LoVo (cell line): ENCODE results near the gene RCCD1.
"Not testable (repeated sequence)": the region's sequence is repeated elsewhere in the genome, so short reads cannot be mapped to it uniquely, and the experiment has no call there.

ENCODE experiments used
- DNase-seq: peaks from one replicate; pipeline ENCODE4 v3.0.0-alpha.2; 2016; ENCODE audit warnings: low spot score

The RCCD1 gene

DNA sequence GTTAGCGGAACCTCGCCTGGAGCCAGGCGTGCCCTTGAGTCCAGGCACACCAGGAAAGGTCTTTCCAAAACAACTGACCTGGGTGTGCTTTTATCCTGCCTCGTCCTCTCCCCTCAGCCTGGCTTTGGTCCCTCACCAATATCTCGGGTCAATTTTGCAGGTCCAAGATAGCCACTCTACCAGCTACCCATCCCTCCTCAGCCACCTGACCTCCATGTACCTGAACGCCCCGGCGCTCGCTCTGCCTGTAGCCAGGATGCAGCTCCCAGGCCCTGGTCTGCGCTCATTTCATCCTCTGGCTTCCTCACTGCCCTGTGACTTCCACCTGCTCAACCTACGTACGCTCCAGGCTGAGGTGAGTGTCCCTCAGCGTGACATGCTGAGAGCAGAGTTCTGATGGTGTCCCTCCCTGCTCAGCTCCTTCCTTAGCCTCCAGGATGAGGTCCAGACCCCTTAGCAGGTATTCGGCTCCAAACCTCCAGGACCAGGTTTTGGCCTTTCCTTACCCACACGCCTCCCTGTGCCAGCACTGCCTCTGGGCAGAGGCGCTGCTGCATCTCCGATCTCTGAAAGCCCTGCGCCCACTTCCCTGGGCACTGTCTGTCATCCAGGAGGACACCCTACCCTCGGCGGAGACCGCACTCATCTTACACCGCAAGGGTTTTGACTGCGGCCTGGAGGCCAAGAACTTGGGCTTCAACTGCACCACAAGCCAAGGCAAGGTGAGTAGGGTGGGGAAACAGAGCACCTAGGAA, 36.5 kb upstream of the RCCD1 start:
- no peak for DNase-seq

DNA sequence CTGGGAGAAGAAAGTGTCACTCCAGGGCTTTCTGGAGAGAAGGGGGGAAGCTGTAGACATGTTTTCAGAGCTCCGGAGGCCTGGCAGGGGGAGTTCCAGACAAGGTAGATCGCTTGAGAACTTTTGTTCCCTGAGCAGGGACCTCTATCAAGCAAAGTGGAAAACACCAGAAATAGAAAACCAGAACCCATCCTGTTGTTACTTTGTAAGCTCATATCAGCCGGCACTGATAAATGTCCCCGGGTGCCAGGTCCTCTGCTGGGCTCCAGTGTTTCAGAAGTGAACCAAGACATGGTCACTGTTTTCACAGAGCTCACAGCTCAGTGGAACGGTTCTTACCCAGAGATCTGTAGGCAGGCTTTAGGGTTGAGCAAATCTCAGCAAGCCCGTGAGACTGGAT, 35.8 kb upstream of the RCCD1 start:
- DNase-seq, result no peak

DNA sequence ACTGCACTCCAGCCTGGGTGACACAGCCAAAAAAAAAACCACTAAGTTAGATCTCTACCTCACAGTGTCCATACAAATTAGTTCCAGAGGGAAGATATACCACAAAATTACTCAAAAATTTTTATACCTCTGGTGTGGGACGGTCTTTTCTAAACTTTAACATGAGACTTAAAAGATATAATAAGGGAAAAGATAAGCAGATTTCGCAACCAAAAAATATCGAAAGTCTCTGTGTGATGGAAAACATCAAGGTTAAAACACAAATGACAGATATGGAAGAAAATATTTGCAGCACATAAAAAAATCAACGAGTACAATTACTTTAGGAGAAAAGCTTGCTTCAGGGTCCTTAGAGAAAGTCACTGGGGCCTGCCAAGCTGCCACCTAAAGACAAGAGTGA, 32.8 kb upstream of the RCCD1 start:
- no peak for DNase-seq

DNA sequence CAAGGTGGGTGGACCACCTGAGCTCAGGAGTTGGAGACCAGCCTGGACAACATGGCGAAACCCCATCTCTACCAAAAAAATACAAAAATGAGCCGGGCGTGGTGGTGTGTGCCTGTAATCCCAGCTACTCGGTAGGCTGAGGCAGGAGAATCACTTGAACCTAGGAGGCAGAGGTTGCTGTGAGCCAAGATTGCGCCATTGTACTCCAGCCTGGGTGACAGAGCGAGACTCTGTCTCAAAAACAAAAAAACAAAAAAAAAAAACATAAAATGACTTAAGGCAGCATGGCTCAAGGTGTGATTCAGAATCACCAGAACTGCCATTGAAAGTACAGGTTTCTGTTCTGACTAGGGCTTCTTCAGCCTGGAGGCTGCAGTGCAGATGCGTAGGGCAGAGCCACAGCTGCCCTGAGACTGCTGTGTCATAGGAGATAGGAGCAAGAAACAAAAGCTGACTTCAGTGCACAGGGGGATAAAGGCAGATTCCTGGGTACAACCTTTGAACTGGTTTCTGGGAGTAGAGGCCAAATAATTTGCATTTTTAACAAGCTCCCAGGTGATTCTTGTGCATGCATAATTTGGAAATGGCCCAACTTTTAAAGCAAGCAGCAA, 31.9 kb upstream of the RCCD1 start:
- DNase-seq, result not testable (repeated sequence)

DNA sequence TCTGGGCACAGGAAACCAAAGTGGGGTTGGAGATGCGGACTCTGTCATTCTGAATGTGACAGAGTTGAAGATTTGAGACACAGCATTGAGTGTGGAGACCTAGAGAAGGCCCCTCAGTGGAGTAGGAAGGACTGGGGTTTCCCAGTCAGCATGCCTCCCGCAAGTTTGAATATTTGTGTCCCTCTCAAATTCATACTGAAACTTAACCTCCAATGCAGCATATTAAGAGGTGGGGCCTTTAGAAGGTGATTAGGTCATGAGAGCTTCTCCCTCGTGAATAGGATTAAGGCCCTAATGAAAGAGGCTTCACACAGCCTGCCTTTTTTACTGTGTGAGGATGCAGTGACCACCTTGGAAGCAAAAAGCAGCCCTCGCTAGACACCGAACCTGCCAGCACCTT, 30.3 kb upstream of the RCCD1 start:
- DNase-seq, result no peak

DNA sequence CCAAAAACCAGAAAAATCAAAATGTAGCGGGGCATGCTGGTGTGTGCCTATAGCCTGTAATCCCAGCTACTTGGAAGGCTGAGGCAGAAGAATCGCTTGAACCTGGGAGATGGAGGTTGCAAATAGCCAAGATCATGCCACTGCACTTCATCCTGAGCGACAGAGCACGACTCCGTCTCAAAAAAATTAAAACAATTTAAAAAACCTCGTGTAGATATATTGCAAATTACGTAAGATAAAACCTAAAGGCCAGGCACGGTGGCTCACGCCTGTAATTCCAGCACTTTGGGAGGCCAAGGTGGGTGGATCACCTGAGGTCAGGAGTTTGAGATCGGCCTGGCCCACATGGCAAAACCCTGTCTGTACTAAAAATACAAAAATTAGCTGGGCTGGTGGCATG, 27.9 kb upstream of the RCCD1 start:
- DNase-seq, result not testable (repeated sequence)

DNA sequence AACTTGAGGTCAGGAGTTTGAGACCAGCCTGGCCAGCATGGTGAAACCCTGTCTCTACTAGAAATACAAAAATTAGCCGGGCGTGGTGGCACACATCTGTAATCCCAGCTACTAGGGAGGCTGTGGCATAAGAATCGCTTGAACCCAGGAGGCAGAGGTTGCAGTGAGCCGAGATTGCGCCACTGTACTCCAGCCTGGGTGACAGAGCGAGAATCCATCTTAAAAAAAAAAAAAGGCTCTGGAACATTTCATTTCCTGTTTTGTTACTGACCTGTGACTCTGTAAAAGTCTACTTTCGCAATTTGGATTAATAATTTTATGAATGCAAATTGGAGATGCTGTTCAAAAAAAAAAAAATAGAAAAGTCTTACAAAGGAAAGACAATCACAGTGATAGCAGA, 26.6 kb upstream of the RCCD1 start:
- not testable (repeated sequence) for DNase-seq

DNA sequence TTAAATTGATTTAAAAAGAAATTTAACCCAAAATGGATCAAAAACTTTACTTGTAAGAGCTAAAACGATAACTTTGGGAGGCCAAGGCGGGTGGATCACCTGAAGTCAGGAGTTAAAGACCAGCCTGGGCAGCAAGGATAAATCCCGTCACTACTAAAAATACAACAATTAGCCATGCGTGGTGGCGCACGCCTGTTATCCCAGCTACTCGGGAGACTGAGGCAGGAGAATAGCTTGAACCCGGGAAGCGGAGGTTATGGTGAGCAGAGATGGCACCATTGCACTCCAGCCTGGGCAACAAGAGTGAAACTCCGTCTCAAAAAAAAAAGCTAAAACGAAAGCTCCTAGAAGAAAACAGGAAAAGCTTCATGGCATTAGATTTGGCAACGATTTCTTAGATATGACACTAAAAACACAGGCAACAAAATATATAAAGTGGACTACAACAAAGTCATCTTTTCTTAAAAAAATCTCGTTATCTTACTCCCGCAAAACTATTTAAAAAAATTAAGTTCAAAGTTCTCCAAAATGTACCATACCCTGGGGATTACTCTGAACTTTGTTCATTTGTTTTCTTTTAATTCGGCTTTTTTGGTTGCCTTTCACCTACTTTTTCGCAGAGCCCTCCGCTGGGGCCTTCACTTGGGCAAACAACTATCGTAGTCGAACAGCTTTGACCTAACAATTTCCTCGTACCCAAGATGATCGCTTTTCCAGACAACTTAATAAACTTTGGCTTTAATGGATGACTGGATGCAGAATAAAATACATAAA, 25.3 kb upstream of the RCCD1 start:
- DNase-seq, result no peak

DNA sequence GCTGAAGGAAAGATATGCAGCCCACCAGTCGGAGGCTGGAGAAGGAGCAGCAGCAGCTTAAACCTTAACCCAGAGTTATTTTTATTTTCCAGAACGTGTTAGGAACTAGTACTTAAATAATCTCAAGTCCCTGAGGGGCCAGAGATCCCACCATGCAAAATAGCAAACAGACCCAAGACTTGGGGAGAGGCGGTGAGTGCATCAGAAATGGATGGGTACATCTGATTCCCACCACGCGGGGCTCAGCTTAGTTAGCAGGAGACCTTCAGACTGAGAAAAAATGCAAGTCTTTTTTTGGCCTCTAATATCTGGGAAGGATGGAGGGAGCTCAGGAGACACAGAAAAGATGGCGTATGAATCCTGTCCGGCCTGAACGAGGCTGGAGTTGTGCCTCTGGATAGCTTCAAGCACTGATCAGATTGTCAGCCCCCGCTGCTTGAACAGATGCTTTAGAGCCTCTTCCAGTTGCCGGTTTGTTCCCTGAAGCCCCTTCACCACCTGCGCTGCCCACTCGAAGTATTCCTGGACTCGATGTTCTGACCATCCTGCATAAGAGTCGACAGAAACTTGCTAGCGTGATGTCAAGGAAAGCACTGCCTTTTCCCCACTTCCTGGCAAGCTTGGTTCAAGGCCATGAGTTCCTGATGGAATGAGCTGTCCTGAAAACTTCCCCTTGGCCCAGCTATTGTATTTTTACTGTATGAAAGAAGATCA, 23.7 kb upstream of the RCCD1 start:
- DNase-seq, result no peak

DNA sequence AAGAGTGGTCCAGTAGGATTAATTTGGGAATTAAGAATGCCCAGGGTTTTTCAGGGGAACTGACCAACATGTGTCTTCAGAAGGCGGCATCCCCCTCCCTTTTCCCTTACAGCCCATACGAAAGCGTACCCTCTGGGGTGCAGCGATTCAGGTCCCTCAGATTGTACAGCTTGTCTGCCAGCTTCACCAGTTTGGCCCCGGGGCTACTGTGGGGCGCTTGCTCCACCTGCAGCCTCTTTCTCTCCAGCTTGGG, 23.2 kb upstream of the RCCD1 start:
- DNase-seq, result no peak

DNA sequence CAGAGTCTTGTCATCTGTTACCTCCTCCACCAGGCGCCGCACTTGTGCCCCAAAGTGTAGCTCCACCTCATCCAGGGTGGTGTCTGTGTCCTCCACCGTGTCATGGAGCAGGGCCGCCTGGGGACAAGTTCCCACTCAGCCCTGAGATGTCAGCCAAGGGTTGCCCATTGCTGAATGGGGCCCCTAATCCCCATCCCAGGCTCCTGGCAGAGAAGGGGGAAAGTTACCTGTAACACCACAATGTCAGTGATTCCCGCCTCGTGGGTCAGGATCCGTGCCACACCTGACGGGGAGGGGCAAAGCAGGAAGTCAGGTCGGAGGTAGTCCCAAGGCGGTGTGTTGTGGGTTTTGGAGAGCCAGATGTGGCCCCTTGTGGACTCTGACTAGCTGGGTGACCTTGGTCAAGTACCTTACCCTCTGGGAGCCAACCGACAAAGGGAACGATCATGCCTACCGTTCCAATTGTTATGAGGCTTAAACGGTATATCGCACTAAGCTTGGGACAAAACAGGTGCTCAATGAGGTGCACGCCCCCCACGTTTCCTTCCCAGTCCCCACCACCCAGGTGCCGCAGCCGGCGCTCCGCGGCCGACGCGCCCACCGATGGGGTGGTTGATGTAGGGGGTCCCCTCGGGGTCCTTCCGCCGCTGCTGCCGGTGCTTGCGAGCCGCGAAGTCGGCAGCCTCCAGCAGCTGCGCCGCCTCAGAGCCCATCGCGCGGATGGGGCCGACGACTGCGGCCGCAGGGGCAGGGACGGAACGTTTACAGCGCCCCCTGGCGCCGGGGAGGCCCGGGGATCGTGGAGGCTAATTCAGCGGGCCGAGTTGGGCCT, 22.6 kb upstream of the RCCD1 start, which contains the start of gene HDDC3:
TSS of gene HDDC3 (minus strand) at position 722 of the 832 bp plus-strand sequence. CDS start at position 713, 9 bp downstream.
- DNase-seq, result peak; percentile 94

DNA sequence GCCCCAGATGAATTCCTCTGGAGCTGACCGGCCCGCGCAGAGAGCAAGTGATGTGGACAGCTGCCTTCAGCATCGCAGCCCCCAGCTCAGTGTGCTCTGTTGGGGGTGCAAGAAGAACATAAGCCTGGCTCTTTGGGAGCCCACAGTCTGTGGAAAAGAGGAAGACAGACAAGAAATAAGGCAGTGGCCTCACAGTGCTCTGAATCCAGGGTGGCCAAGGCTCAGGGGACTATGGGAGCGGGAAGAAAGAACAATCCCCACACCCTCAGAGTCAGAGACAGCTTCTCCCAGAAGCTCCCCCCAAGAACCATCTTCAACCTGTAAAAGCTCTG, 22.1 kb upstream of the RCCD1 start:
- no peak for DNase-seq

DNA sequence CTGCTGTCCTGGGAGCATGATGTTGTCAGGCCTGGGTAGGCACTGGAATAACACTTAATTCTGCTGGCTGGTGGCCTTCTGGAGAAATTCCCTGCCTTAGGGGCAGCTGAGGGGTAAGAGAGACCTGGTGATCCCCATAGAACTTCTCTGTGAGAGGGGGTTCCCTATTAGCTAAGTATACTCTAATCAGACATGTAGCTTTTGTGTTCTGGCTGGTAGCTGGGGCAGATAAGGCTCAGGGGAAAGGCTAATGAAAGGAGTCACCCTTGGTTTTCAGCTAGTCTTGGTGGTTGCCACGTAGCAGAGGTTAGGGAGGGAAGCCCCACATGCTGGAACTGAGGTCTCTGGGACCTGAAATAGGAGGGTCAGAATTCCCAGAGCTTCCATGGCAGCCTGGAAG, 21.4 kb upstream of the RCCD1 start:
- DNase-seq, result no peak

DNA sequence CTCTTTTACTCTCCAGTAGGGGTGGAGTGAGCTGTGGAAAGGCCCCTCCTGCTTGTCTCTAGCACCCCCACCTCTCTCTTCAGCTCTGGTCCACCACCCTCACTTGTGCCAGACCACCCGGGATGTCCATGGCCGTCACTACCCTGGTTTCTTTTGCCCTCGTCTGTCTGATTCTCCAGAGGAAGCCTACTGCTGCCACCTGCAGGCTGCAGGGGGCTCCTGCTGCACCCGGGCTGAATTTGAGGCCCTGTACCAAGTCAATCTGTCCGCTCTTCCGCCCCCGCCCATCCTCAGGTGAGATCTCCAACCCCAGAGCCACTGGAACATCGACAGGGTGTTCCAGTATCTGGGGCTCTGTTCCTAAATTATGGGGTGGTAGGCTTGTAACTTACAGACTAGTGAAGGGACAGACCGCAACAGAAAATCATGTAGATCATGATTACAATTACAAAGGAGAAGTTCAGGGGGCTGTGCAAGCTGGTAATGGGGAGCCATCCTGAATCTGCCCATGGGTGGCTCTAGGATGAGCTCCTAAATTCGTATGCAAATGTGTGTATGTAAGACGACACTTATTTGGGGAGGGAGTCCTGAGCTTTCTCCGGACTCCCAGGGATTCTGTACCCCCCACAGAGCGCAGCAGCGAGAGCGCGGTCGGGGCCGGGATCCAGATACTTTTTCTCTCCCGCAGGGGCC, 20.3 kb upstream of the RCCD1 start:
- DNase-seq, result peak; percentile 88

DNA sequence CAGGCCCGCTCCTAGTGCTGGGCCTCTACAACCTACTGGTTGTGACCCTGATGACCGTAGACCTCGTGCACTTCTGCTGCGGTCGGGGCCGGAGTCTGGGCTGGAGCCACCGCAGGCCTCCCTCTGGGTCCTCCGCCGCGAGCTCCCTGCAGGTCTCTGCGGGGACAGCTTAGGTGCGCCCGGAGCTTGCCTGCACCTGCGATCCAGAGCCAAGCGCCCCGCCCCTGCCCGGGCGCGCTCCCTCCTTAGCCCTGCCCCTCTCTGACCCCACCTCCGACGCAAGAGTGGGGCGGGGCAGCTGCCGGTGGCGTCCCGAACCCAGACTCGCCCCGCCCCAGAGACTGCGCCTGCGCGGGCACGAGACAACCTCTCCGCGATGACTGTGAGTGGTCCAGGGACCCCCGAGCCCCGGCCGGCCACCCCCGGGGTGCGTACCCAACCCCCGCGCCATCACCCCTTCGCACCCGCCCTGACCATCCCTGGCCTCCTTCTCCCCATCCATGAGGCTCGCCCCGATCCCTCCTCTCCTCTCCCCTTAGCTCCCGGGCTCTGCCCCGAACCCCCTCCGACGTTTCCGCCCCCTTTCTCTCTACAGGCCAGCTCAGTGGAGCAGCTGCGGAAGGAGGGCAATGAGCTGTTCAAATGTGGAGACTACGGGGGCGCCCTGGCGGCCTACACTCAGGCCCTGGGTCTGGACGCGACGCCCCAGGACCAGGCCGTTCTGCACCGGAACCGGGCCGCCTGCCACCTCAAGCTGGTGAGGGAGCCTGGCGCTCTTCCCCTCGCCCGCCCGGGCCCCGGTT, 19.5 kb upstream of the RCCD1 start, which contains the start of gene UNC45A:
TSS of gene UNC45A (plus strand) at position 337 of the 803 bp plus-strand sequence. CDS start at position 377, 40 bp downstream.
- DNase-seq, result peak; percentile 97

DNA sequence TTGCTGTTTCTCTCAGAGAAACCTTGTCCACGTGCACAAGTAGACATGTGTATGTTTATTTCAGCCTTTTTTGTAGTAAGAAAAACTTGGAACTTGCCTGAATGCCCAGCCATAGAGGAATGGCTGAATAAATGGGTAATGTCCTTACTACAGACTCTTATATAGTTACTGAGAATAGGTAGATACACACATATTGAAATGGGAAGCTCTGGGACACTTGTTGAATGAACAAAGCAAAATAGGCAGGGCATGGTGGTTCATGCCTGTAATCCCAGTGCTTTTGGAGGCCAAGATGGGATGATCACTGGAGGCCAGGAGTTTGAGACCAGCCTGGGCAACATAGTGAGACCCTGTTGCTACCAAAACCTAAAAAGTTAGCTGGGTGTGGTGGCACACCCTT, 17.9 kb upstream of the RCCD1 start:
- no peak for DNase-seq

DNA sequence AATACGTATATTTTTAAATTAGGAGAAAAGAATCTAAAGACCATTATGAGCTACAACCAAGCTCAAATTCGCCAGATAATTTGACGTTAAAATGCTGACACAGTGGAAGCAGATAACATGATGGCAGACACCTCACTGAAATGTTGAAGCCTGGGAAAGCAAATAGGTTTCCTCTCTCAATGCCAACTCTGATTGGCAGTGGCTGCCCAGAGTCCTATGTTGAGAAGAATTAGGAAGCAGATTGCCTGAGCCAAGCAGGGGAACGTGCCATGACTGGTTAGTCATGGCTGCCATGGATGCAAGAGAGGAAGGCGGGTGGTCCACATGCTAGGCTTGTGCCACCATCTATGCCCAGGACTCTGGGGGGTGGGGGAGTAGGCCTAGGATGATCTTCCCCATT, 16.4 kb upstream of the RCCD1 start:
- no peak for DNase-seq

DNA sequence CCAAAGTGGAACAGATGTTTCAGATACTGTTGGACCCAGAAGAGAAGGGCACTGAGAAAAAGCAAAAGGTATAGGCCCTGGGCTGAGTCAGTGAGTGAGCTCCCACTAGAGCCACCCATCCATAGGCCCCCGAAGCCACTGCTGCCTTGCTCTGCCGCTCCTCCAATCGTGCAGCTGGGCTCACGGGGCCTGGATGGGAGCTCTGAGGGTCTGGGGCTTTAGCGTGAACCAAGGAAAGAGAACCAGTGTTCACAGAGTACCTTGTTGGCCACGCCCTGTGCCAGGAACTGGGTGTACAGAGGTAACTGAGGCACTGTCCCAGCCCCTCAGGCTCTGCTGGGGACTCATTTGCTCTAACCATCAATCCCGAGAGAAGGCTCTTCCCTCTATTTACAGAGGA, 14.9 kb upstream of the RCCD1 start:
- no peak for DNase-seq

DNA sequence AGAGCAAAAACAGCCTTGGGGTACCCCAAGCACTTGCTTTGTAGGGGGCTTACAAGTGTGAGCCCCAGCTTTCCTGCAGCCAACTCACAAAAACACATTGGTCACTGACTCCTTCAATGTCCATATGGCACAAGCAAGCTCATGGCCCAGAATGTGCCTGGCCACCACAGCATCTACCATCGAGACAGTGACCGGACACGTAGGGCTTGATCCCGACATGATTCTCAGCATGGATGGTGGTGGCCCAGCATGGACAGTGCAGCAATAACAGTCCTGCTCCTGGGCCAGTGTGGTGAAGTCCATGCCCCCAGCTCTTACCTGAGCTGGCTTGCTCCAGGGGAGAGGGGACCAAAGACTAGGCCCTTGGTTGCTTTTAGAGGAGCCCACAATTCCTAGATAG, 13.6 kb upstream of the RCCD1 start:
- no peak for DNase-seq

DNA sequence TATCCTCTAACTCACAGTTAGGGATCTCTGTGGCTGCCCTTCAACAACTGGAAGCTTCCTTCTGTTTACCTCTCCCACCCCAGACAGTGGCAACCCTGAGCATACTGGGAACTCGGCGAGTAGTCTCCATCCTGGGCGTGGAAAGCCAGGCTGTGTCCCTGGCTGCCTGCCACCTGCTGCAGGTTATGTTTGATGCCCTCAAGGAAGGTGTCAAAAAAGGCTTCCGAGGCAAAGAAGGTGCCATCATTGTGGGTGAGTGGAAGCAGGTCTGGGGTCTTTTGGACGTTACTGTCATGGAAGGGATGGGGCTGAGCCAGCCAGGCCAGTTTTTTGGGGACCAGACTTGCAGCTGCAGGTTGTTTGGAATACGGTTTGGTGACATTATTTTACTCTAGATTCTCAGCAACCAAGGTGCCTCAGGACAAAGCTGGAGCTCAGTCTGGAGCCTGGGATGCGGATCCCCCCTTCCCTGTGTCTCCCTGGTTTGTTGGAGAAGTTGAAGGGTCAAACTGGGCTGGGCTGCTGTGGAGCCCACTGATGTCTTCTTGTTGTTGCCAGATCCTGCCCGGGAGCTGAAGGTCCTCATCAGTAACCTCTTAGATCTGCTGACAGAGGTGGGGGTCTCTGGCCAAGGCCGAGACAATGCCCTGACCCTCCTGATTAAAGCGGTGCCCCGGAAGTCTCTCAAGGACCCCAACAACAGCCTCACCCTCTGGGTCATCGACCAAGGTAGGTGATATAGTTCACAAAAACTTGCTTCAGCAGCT, 12.1 kb upstream of the RCCD1 start:
- no peak for DNase-seq
